ENCODE results near the gene DNAJB4. TPM values are rescaled to one million over a fixed set of nuclear protein-coding genes. Genes with fewer than 3 reads are reported as not detected.

DNAJB4 gene
- total and polyA plus RNA-seq, 5 donors from 2014 or later: 7.6 to 34.4 (median 8.9) TPM

DNA sequence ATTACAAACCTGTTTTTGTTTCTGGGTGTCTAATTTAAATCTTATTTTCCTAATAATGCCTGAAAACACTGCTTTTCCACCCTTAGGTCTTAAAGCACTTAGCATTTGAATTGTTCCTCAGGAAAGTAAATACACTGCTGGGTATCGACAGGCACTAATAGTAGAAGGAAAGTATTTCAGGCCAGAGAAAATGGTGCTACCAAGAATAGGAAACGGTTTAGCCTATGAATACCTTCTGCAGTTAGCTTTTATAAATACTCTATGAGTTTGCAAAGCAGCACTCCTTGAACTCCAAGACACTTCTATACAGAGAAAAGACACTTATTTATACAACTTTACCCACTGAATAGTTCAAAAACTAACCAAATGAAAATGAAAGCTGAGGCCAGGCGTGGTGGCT is 32.7 kb upstream of the DNAJB4 start:
- H3K27ac ChIP-seq (ENCODE audit: insufficient read depth, low read length, poor library complexity, severe bottlenecking): no peak overlapping the region
- Mint-ChIP-seq H3K27ac (peak overlapping the region in 1 of 3 donors; percentile 64), H3K36me3 (peaks cover 37% of the 10 kb centered on the region), H3K4me3 (peak overlapping the region; percentile 59 to 87 (median 70)), H3K4me1 (peaks cover 45 to 83% (median 64%) of the 10 kb centered on the region in 4 donors), H3K27me3 (no peaks in the 10 kb centered on the region), H3K9me3 (no peaks in the 10 kb centered on the region)
- DNase-seq (no peak), ATAC-seq (ENCODE audit: low read depth in 2 of 2) (no peak)
- H3K9me3 ChIP-seq (ENCODE audit: control insufficient read depth in 2 of 2, low read length in 2 of 2): no peaks in the 10 kb centered on the region
- H3K4me3 ChIP-seq (ENCODE audit: low read depth, low read length): peak overlapping the region; percentile 22
- H3K27me3 ChIP-seq (ENCODE audit: control insufficient read depth, insufficient read depth, low read length): no peaks in the 10 kb centered on the region
- peaks cover 49% of the 10 kb centered on the region for H3K36me3 ChIP-seq (ENCODE audit: control insufficient read depth, insufficient read depth, low read length)
- H3K4me1 ChIP-seq (ENCODE audit: control insufficient read depth, insufficient read depth, low read length, poor library complexity, severe bottlenecking): peaks cover 68% of the 10 kb centered on the region

DNA sequence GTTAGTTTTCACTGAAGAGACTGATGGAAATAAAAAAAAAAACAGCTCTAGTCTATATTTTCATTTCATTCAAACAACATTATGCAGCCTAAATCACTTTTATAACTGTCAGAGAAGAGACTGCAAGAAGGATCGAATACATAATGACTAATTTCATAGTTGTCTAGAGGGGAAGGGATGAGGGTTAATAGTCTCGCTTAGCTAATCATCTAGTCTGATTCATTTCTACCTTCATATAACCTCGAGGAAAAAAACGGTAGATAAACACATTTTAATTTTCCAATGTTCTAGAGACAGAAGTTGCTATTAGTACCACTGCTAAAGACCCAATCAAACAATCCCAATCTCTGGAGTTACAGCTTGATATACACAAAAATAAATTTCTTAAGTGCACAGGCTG is 29.4 kb upstream of the DNAJB4 start:
- ATAC-seq (ENCODE audit: low read depth in 2 of 2) (no peak), DNase-seq (peak in 1 of 3 donors; percentile 28)
- Histone ChIP-seq H3K36me3 (ENCODE audit: control insufficient read depth, insufficient read depth, low read length) (peaks cover 22% of the 10 kb centered on the region), H3K27ac (ENCODE audit: insufficient read depth, low read length, poor library complexity, severe bottlenecking) (peak overlapping the region; percentile 100), H3K4me3 (ENCODE audit: low read depth, low read length) (peak overlapping the region; percentile 99), H3K4me1 (ENCODE audit: control insufficient read depth, insufficient read depth, low read length, poor library complexity, severe bottlenecking) (peaks cover 76% of the 10 kb centered on the region), H3K9me3 (ENCODE audit: control insufficient read depth in 2 of 2, low read length in 2 of 2) (no peaks in the 10 kb centered on the region), H3K27me3 (ENCODE audit: control insufficient read depth, insufficient read depth, low read length) (no peaks in the 10 kb centered on the region)
- Mint-ChIP-seq H3K27me3 (no peaks in the 10 kb centered on the region), H3K4me3 (peak overlapping the region in 1 of 4 donors; percentile 82), H3K4me1 (peaks cover 31 to 57% (median 47%) of the 10 kb centered on the region in 4 donors), H3K9me3 (no peaks in the 10 kb centered on the region), H3K27ac (peak overlapping the region in 2 of 3 donors; percentile 14 to 37), H3K36me3 (peaks cover 23% of the 10 kb centered on the region)

DNA sequence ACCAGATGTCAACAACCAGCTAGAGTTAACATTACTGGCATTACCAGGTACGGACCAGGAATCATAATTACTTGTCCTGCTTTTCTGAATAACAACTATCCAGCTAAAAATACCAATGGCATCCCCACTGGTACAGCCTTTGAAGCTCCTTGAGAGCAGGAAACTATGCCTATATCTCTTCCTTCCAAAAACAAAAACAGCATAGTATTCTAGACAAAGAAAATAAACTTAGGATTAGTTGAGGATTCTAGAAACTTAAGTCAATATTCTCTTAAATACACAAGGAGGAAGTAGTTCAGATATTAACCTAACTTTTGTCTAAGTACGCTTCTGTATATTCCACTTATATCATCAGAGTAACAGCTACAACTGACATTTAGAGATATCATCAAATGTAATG is 28.8 kb upstream of the DNAJB4 start:
- Histone ChIP-seq H3K36me3 (ENCODE audit: control insufficient read depth, insufficient read depth, low read length) (peaks cover 17% of the 10 kb centered on the region), H3K27ac (ENCODE audit: insufficient read depth, low read length, poor library complexity, severe bottlenecking) (peak overlapping the region; percentile 100), H3K9me3 (ENCODE audit: control insufficient read depth in 2 of 2, low read length in 2 of 2) (no peaks in the 10 kb centered on the region), H3K27me3 (ENCODE audit: control insufficient read depth, insufficient read depth, low read length) (no peaks in the 10 kb centered on the region), H3K4me1 (ENCODE audit: control insufficient read depth, insufficient read depth, low read length, poor library complexity, severe bottlenecking) (peaks cover 76% of the 10 kb centered on the region), H3K4me3 (ENCODE audit: low read depth, low read length) (peak overlapping the region; percentile 99)
- DNase-seq (no peak), ATAC-seq (ENCODE audit: low read depth in 2 of 2) (no peak)
- Mint-ChIP-seq H3K36me3 (peaks cover 23% of the 10 kb centered on the region), H3K27me3 (no peaks in the 10 kb centered on the region), H3K4me3 (peak overlapping the region in 1 of 4 donors; percentile 82), H3K4me1 (peaks cover 35 to 55% (median 45%) of the 10 kb centered on the region in 4 donors), H3K27ac (peak overlapping the region in 2 of 3 donors; percentile 37 to 55), H3K9me3 (no peaks in the 10 kb centered on the region)

DNA sequence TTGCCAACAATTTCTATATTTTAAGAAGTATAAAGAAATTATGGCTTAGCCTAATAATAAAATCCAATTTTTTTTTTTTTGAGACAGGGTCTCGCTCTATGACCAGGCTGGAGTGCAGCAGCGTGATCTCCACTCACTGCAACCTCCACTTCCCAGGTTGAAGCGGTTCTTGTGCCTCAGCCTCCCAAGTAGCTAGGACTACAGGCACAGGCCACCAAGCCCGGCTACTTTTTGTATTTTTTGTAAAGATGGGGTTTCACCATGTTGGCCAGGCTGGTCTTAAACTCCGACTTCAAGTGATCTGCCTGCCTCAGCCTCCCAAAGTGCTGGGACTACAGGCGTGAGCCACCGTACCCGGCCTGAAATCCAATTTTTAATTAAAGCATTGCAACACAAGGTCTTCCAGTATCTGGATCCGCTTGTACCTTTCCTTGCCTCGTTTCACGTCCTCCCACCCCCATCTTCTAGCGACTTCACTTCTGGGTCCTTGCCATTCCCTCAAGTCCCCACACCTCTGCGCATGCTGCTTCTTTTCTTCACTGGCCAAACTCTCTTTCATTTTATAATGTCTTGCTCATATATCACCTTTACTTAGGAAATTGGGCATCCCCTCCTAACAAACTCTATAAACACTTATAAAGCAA is 28.2 kb upstream of the DNAJB4 start:
- Histone ChIP-seq H3K9me3 (ENCODE audit: control insufficient read depth in 2 of 2, low read length in 2 of 2) (no peaks in the 10 kb centered on the region), H3K4me3 (ENCODE audit: low read depth, low read length) (peak overlapping the region; percentile 99), H3K36me3 (ENCODE audit: control insufficient read depth, insufficient read depth, low read length) (peaks cover 17% of the 10 kb centered on the region), H3K27me3 (ENCODE audit: control insufficient read depth, insufficient read depth, low read length) (no peaks in the 10 kb centered on the region), H3K4me1 (ENCODE audit: control insufficient read depth, insufficient read depth, low read length, poor library complexity, severe bottlenecking) (peaks cover 74% of the 10 kb centered on the region), H3K27ac (ENCODE audit: insufficient read depth, low read length, poor library complexity, severe bottlenecking) (peak overlapping the region; percentile 100)
- Mint-ChIP-seq H3K27me3 (no peaks in the 10 kb centered on the region), H3K4me3 (no peak overlapping the region), H3K36me3 (peaks cover 18% of the 10 kb centered on the region), H3K9me3 (no peaks in the 10 kb centered on the region), H3K4me1 (peaks cover 32 to 51% (median 41%) of the 10 kb centered on the region in 4 donors), H3K27ac (peak overlapping the region in 2 of 3 donors; percentile 37 to 77)
- ATAC-seq (ENCODE audit: low read depth in 2 of 2) (no peak), DNase-seq (peak in 1 of 3 donors; percentile 15)

DNA sequence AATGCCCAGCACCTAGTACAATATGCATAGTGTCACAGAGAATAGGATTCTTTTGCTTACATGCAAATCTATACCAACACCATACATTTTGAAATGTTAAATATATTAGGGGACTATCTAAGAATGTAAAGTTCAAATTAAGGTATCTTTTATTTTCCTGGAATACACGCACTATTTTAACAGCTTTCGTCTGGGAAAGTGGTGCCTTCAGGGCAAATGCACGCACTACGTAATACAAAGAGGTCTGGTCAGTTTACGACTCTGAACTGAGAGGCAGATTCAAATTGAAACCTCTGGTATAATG is 26.8 kb upstream of the DNAJB4 start:
- Histone ChIP-seq H3K36me3 (ENCODE audit: control insufficient read depth, insufficient read depth, low read length) (peaks cover 12% of the 10 kb centered on the region), H3K27me3 (ENCODE audit: control insufficient read depth, insufficient read depth, low read length) (no peaks in the 10 kb centered on the region), H3K4me1 (ENCODE audit: control insufficient read depth, insufficient read depth, low read length, poor library complexity, severe bottlenecking) (peaks cover 63% of the 10 kb centered on the region), H3K9me3 (ENCODE audit: control insufficient read depth in 2 of 2, low read length in 2 of 2) (no peaks in the 10 kb centered on the region), H3K27ac (ENCODE audit: insufficient read depth, low read length, poor library complexity, severe bottlenecking) (peak overlapping the region; percentile 100), H3K4me3 (ENCODE audit: low read depth, low read length) (peak overlapping the region; percentile 99)
- Mint-ChIP-seq H3K4me3 (no peak overlapping the region), H3K27ac (no peak overlapping the region), H3K36me3 (peaks cover 12% of the 10 kb centered on the region), H3K4me1 (peaks cover 25 to 43% (median 38%) of the 10 kb centered on the region in 4 donors), H3K9me3 (no peaks in the 10 kb centered on the region), H3K27me3 (no peaks in the 10 kb centered on the region)
- DNase-seq (no peak), ATAC-seq (ENCODE audit: low read depth in 2 of 2) (no peak)

DNA sequence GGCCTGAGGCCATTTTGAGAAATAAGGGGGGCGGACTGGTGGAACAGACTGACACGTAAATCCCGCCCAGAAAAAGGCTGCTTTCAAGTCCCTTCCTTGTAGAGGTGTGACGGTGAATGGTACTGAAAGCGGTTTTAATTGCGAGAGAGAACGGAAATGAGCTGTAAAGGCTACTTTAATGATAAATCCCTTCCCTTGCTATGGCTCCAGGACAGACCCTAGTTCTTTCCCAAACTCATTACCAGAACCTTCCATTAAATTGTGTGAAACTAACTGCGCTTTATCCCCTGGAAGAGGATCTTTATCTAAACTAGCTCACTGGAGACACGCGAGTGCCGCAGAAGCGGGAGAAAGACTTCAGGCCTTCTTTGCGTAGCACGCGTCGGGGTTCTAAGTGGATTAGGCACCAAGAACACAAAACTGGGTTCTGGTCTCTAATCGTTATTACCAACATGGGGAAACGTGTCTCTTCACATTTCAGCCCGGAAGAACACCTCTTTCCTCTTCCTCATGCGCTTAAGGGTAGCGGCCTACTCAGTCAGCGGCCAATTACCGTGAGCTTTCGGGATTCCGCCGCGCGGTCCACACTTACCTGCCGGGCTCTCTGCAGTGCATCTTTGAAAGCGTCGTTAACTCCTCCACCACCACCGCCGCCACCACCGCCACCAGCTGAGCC is 26.3 kb upstream of the DNAJB4 start:
- H3K4me1 ChIP-seq (ENCODE audit: control insufficient read depth, insufficient read depth, low read length, poor library complexity, severe bottlenecking): peaks cover 61% of the 10 kb centered on the region
- peaks cover 12% of the 10 kb centered on the region for H3K36me3 Mint-ChIP-seq
- no peaks in the 10 kb centered on the region for H3K9me3 ChIP-seq (ENCODE audit: control insufficient read depth in 2 of 2, low read length in 2 of 2)
- peaks cover 23 to 41% (median 37%) of the 10 kb centered on the region in 4 donors for H3K4me1 Mint-ChIP-seq
- no peaks in the 10 kb centered on the region for H3K9me3 Mint-ChIP-seq
- peak overlapping the region; percentile 99 for H3K4me3 ChIP-seq (ENCODE audit: low read depth, low read length)
- peak; percentile 63 to 65 for ATAC-seq (ENCODE audit: low read depth in 2 of 2)
- H3K27ac ChIP-seq (ENCODE audit: insufficient read depth, low read length, poor library complexity, severe bottlenecking): peak overlapping the region; percentile 100
- H3K4me3 Mint-ChIP-seq: no peak overlapping the region
- peak; percentile 79 to 96 (median 90) for DNase-seq
- no peak overlapping the region for H3K27ac Mint-ChIP-seq
- H3K27me3 Mint-ChIP-seq: no peaks in the 10 kb centered on the region
- H3K36me3 ChIP-seq (ENCODE audit: control insufficient read depth, insufficient read depth, low read length): peaks cover 12% of the 10 kb centered on the region
- H3K27me3 ChIP-seq (ENCODE audit: control insufficient read depth, insufficient read depth, low read length): no peaks in the 10 kb centered on the region

DNA sequence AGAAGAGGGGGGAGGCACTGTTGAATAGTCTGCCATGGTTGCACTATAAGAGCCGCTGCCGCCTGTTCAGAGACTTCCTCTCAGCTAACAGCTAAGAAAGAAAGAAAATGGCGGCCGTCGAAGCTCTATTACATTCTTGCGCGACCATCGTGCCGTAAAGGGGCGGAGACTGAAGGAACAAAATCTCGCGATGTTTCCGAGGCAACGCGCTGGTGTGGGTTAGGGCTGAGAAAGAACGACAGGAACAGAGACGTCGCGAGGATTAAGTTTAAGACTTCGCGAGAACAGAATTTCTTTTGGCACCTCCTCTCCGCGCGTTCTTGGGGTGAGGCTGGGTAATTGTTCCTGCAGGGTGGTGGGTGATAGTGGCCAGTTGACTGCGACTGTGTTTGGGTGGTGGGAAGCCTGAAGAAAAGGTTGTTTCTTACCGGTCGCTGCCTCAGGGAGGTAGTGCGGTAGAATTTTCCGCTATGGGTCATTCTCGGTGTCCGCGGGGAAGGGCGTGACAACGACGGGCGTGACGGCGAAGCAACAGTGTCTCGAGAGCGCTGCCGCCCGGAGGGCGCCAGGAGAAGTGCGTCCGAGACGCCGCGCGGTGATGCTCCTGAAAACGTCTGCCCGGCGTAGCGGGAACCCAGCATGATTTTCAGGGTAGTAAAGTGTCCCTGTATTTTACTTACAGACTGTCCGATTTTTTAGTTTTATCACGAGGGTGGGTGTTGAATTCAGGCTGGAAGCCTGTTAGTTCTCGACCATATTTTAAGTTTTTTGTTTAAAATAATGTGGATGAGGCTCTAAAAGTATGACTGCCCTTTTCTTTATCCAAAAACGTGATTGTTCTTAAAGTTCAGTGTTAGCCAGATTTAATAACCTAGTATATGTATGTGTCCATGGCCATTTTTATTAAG is 25.5 kb upstream of the DNAJB4 start, which contains the start of gene FUBP1:
FUBP1 (minus strand) TSS at position 104 of the 908 bp plus-strand sequence; CDS start at position 36, 68 bp downstream.
- peak; percentile 93 to 99 (median 98) for DNase-seq
- H3K36me3 Mint-ChIP-seq: peaks cover 12% of the 10 kb centered on the region
- no peaks in the 10 kb centered on the region for H3K27me3 ChIP-seq (ENCODE audit: control insufficient read depth, insufficient read depth, low read length)
- H3K4me3 ChIP-seq (ENCODE audit: low read depth, low read length): peak within 1 kb of the TSS; percentile 99
- H3K9me3 ChIP-seq (ENCODE audit: control insufficient read depth in 2 of 2, low read length in 2 of 2): no peaks in the 10 kb centered on the region
- no peak within 1 kb of the TSS for H3K27ac Mint-ChIP-seq
- peaks cover 24 to 42% (median 39%) of the 10 kb centered on the region in 4 donors for H3K4me1 Mint-ChIP-seq
- H3K4me3 Mint-ChIP-seq: no peak within 1 kb of the TSS
- peaks cover 53% of the 10 kb centered on the region for H3K4me1 ChIP-seq (ENCODE audit: control insufficient read depth, insufficient read depth, low read length, poor library complexity, severe bottlenecking)
- peak within 1 kb of the TSS; percentile 100 for H3K27ac ChIP-seq (ENCODE audit: insufficient read depth, low read length, poor library complexity, severe bottlenecking)
- no peaks in the 10 kb centered on the region for H3K9me3 Mint-ChIP-seq
- ATAC-seq (ENCODE audit: low read depth in 2 of 2): peak; percentile 81 to 84
- H3K36me3 ChIP-seq (ENCODE audit: control insufficient read depth, insufficient read depth, low read length): peaks cover 9% of the 10 kb centered on the region
- H3K27me3 Mint-ChIP-seq: no peaks in the 10 kb centered on the region
